MM.1S (cell line): ENCODE data around the gene PI4K2A.

Experiments used
- DNase-seq: peaks from one replicate; pipeline ENCODE4 v3.0.0-alpha.2; 2015
- H2AFZ ChIP-seq: fragments of 300-600 bp; sonication (generic); 2 replicates; pipeline ENCODE4 v1.6.0; 2016; ENCODE audit warnings: antibody characterized with exemption, low read length
- H3F3A ChIP-seq: fragments of 300-600 bp; sonication (generic); 2 replicates; pipeline ENCODE4 v1.6.1; 2016; ENCODE audit warnings: mild to moderate bottlenecking, antibody characterized with exemption, low read length, moderate library complexity, mixed read lengths; ENCODE audit not compliant: insufficient read depth
- H3K27ac ChIP-seq: fragments of 300-600 bp; sonication (generic); 2 replicates; pipeline ENCODE4 v1.5.1; 2016; ENCODE audit warnings: mild to moderate bottlenecking, low read length
- H3K27me3 ChIP-seq: fragments of 300-600 bp; sonication (generic); replicated peaks from 2 replicates; pipeline ENCODE4 v1.6.0; 2016; ENCODE audit warnings: low read length; ENCODE audit not compliant: insufficient read depth
- H3K36me3 ChIP-seq: fragments of 300-600 bp; sonication (generic); replicated peaks from 2 replicates; pipeline ENCODE4 v1.6.1; 2016; ENCODE audit warnings: mild to moderate bottlenecking, low read length, mixed read lengths; ENCODE audit not compliant: insufficient read depth
- H3K4me1 ChIP-seq: fragments of 300-600 bp; sonication (generic); 2 replicates; pipeline ENCODE4 v1.6.1; 2016; ENCODE audit warnings: low read length, mixed read lengths
- H3K4me2 ChIP-seq: fragments of 300-600 bp; sonication (generic); 2 replicates; pipeline ENCODE4 v1.6.0; 2016; ENCODE audit warnings: low read depth, low read length
- H3K4me3 ChIP-seq: fragments of 300-600 bp; sonication (generic); 2 replicates; pipeline ENCODE4 v1.5.1; 2016; ENCODE audit warnings: low read length, mixed read lengths
- H3K79me2 ChIP-seq: fragments of 300-600 bp; sonication (generic); 2 replicates; pipeline ENCODE4 v1.6.1; 2016; ENCODE audit warnings: mixed run types, low read length, mixed read lengths
- H3K9ac ChIP-seq: fragments of 300-600 bp; sonication (generic); 2 replicates; pipeline ENCODE4 v1.6.1; 2016; ENCODE audit warnings: low read length, mixed read lengths
- H3K9me2 ChIP-seq: fragments of 300-600 bp; sonication (generic); replicated peaks from 2 replicates; pipeline ENCODE4 v1.6.1; 2016; ENCODE audit warnings: mild to moderate bottlenecking, low read length, mixed read lengths; ENCODE audit not compliant: insufficient read depth
- H3K9me3 ChIP-seq: fragments of 300-600 bp; sonication (generic); replicated peaks from 2 replicates; pipeline ENCODE4 v1.6.1; 2016; ENCODE audit warnings: mild to moderate bottlenecking, low read length, mixed read lengths; ENCODE audit not compliant: insufficient read depth
- H4K20me1 ChIP-seq: fragments of 300-600 bp; sonication (generic); 2 replicates; pipeline ENCODE4 v1.6.1; 2016; ENCODE audit warnings: mild to moderate bottlenecking, low read length, moderate library complexity, mixed read lengths; ENCODE audit not compliant: insufficient read depth
- EZH2 ChIP-seq: fragments of 300-600 bp; sonication (generic); optimal IDR thresholded peaks from 2 replicates; pipeline ENCODE3; 2017; ENCODE audit warnings: low read depth, mild to moderate bottlenecking, antibody characterized with exemption, low read length, mixed read lengths
- EZH2phosphoT487 ChIP-seq: fragments of 300-600 bp; sonication (generic); IDR thresholded peaks from 2 replicates; pipeline ENCODE4 v1.6.1; 2018; ENCODE audit warnings: antibody characterized with exemption, low read length
- TF ChIP-seq, protein P1 (sequence below): fragments of 300-600 bp; sonication (generic); IDR thresholded peaks from 2 replicates; pipeline ENCODE4 v1.5.1; 2016; ENCODE audit warnings: antibody characterized with exemption, low read length, mixed read lengths

Gene PI4K2A

DNA sequence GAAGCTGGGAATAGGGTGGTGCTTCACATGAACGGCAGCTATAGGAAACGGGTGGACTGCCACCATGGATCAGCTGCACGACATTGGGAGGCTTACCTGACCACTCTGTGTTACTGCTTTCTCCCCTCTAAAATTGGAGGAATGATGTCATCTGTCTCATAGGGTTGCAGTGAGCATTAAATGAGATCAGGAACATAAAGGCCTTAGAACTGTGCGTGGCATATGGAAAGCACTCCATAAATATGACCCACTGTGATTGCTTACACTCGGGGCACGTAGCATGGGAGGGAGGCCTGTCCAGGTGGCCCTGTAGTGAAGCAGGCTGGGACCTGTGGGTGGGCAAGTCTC, 41.2 kb upstream of the PI4K2A start:
- H3K79me2 ChIP-seq: no peaks in the 10 kb centered on the region
- H3K9me3 ChIP-seq: no peaks in the 10 kb centered on the region
- no peak overlapping the region for H3K4me3 ChIP-seq
- H3K27me3 ChIP-seq: no peaks in the 10 kb centered on the region
- H4K20me1 ChIP-seq: no peaks in the 10 kb centered on the region
- no peaks in the 10 kb centered on the region for H3F3A ChIP-seq
- no peak for DNase-seq
- no peak overlapping the region for H3K9ac ChIP-seq
- no peak overlapping the region for H2AFZ ChIP-seq
- no peaks in the 10 kb centered on the region for H3K4me1 ChIP-seq
- no peaks in the 10 kb centered on the region for H3K36me3 ChIP-seq
- no peak overlapping the region for H3K27ac ChIP-seq
- no peaks in the 10 kb centered on the region for H3K9me2 ChIP-seq
- no peak overlapping the region for H3K4me2 ChIP-seq
- TF ChIP-seq EZH2phosphoT487 (no peak), EZH2 (no peak)
- TF ChIP-seq, protein P1, sequence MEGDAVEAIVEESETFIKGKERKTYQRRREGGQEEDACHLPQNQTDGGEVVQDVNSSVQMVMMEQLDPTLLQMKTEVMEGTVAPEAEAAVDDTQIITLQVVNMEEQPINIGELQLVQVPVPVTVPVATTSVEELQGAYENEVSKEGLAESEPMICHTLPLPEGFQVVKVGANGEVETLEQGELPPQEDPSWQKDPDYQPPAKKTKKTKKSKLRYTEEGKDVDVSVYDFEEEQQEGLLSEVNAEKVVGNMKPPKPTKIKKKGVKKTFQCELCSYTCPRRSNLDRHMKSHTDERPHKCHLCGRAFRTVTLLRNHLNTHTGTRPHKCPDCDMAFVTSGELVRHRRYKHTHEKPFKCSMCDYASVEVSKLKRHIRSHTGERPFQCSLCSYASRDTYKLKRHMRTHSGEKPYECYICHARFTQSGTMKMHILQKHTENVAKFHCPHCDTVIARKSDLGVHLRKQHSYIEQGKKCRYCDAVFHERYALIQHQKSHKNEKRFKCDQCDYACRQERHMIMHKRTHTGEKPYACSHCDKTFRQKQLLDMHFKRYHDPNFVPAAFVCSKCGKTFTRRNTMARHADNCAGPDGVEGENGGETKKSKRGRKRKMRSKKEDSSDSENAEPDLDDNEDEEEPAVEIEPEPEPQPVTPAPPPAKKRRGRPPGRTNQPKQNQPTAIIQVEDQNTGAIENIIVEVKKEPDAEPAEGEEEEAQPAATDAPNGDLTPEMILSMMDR: no peak

- H3K9ac ChIP-seq: no peak overlapping the region
- no peaks in the 10 kb centered on the region for H3K9me2 ChIP-seq
- H3K9me3 ChIP-seq: no peaks in the 10 kb centered on the region
- no peak overlapping the region for H3K4me3 ChIP-seq
- no peak overlapping the region for H2AFZ ChIP-seq
- no peaks in the 10 kb centered on the region for H3K36me3 ChIP-seq
- no peaks in the 10 kb centered on the region for H3K27me3 ChIP-seq
- H3K4me2 ChIP-seq: no peak overlapping the region
- H4K20me1 ChIP-seq: no peaks in the 10 kb centered on the region
- TF ChIP-seq EZH2 (no peak), EZH2phosphoT487 (no peak)
- TF ChIP-seq, protein P1: no peak
- no peak overlapping the region for H3K27ac ChIP-seq
- no peaks in the 10 kb centered on the region for H3K79me2 ChIP-seq
- no peak for DNase-seq
- H3K4me1 ChIP-seq: no peaks in the 10 kb centered on the region
- no peaks in the 10 kb centered on the region for H3F3A ChIP-seq
These were observed 39.9 kb upstream of the PI4K2A start for GRCh38 chr10:97600616-97601015.

GRCh38 chr10:97601268-97602215, 38.9 kb upstream of the PI4K2A start:
- no peak for DNase-seq
- Histone ChIP-seq H3K9me2 (no peaks in the 10 kb centered on the region), H3K9me3 (no peaks in the 10 kb centered on the region), H2AFZ (no peak overlapping the region), H3K4me1 (no peaks in the 10 kb centered on the region), H3K79me2 (no peaks in the 10 kb centered on the region), H3K4me2 (no peak overlapping the region), H4K20me1 (no peaks in the 10 kb centered on the region), H3K4me3 (no peak overlapping the region), H3F3A (no peaks in the 10 kb centered on the region), H3K9ac (no peak overlapping the region), H3K36me3 (no peaks in the 10 kb centered on the region), H3K27me3 (no peaks in the 10 kb centered on the region), H3K27ac (no peak overlapping the region)
- TF ChIP-seq, protein P1: no peak
- TF ChIP-seq EZH2 (no peak), EZH2phosphoT487 (no peak)
